ENCODE data around the gene MYOM1.
"Not testable (repeated sequence)": the region's sequence is repeated elsewhere in the genome, so short reads cannot be mapped to it uniquely, and the experiment has no call there.

MYOM1 gene

GRCh38 chr18:3058328-3059191 is 161.2 kb downstream of the MYOM1 start:
- DNase-seq (ENCODE audit: low read depth in 2 of 2), result no peak

- no peak for DNase-seq (ENCODE audit: low read depth in 2 of 2)
These were observed 162.2 kb downstream of the MYOM1 start for GRCh38 chr18:3057526-3057925.

- no peak for DNase-seq (ENCODE audit: low read depth in 2 of 2)
These were observed 163.5 kb downstream of the MYOM1 start for GRCh38 chr18:3056311-3056710.

GRCh38 chr18:3055816-3056215 is 164.0 kb downstream of the MYOM1 start:
- DNase-seq (ENCODE audit: low read depth in 2 of 2), result no peak

GRCh38 chr18:3055186-3055728 is 164.5 kb downstream of the MYOM1 start:
- DNase-seq (ENCODE audit: low read depth in 2 of 2), result no peak

DNA sequence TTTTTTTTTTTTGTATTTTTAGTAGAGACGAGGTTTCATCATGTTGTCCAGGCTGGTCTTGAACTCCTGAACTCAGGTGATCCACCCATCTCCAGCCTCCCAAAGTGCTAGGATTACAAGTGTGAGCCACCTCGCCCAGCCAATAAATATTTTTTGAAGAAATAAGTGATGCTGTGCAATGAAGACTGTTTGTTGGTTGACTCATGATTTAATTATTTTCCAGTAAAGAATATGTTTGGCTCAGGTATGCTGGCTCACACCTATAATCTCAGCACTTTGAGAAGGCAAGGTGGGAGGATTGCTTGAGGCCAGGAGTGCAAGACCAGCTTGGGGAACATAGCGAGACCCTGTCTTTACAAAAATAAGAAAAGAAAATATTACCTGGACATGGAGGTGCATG is 165.0 kb downstream of the MYOM1 start:
- DNase-seq (ENCODE audit: low read depth in 2 of 2), result no peak

GRCh38 chr18:3054214-3054613 is 165.6 kb downstream of the MYOM1 start:
- DNase-seq (ENCODE audit: low read depth in 2 of 2), result no peak

- no peak for DNase-seq (ENCODE audit: low read depth in 2 of 2)
These were observed 166.7 kb downstream of the MYOM1 start for GRCh38 chr18:3053081-3053480.

GRCh38 chr18:3052411-3052758 is 167.4 kb downstream of the MYOM1 start:
- no peak for DNase-seq (ENCODE audit: low read depth in 2 of 2)

DNA sequence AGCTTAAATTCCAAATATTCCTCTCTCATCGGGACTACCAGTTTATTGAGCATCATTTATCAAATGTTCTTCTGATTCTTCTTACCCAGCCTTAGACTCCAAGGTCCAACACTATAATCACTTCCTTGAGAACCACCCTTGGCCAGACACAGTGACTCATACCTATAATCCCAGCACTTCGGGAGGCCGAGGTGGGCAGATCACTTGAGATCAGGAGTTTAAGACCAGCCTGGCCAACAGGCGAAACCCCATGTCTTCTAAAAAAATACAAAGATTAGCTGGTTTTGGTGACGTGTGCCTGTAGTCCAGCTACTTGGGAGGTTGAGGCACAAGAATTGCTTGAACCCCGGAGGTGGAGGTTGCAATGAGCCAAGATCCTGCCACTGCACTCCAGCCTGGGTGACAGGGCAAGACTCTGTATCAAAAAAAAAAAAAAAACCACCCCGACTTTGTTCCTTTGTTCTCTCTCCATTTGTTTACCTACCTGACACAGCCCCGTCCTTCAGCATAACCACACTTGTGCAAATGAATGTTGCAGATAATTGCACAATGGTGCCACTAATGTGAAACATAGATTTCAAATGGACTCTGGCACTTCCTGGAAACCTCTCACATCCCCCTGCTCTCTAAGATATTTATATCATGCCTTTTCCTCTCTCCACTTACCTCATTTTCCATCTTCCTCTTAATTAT is 167.9 kb downstream of the MYOM1 start:
- DNase-seq (ENCODE audit: low read depth in 2 of 2), result no peak

DNA sequence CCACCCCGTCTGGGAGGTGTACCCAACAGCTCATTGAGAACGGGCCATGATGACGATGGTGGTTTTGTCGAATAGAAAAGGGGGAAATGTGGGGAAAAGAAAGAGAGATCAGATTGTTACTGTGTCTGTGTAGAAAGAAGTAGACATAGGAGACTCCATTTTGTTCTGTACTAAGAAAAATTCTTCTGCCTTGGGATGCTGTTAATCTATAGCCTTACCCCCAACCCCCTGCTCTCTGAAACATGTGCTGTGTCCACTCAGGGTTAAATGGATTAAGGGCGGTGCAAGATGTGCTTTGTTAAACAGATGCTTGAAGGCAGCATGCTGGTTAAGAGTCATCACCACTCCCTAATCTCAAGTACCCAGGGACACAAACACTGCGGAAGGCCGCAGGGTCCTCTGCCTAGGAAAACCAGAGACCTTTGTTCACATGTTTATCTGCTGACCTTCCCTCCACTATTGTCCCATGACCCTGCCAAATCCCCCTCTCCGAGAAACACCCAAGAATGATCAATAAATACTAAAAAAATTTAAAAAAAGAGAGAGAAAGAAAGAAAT is 169.8 kb downstream of the MYOM1 start:
- not testable (repeated sequence) for DNase-seq (ENCODE audit: low read depth in 2 of 2)

DNA sequence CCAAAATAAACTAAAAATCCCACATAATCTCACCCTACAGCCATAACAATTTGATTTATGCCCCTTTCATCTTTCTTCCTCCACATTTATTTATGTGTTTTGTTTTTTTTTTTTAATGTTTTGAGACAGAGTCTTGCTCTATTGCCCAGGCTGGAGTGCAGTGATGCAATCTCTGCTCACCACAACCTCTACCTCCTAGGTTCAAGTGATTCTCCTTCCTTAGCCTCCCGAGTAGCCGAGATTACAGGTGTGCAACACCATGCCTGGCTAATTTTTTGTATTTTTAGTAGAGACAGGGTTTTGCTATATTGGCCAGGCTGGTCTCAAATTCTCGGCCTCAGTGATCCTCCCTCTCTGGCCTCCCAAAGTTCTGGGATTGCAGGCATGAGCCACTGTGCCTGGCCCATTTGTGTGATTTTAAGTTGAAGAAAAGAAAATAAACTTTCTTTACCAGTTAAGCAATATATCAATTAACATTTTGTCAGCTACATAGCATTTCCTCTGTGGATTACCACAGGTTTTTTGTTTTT is 170.9 kb downstream of the MYOM1 start:
- no peak for DNase-seq (ENCODE audit: low read depth in 2 of 2)

GRCh38 chr18:3048121-3048520 is 171.6 kb downstream of the MYOM1 start:
- no peak for DNase-seq (ENCODE audit: low read depth in 2 of 2)

DNA sequence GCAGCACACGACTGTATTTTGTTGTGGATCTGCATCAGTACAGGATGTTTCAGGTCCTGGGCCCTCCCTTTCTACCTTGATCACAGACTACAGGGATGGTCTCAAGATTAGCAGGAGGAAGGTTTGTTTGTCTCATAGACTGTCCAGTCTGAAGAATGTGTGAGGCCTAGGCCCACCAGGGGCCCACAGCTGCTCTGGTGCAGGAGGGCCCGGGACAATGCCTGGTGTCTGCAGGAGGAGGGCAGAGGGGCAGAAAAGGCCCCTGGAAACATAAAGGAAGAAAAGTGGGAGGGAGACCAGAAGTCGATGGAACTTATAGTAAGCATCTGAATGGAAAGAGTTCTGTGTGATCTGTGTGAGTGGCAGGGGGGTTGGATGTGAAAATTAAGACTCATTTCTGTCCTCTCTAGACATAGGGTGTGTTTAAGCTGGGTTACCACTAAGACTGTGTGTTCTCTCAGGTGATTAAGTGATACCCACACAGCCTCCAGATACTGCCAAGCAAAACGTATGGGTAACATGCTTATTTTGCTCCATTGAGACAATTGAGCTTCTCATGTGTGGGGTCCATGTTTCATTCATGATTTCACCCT is 173.5 kb downstream of the MYOM1 start:
- no peak for DNase-seq (ENCODE audit: low read depth in 2 of 2)

DNA sequence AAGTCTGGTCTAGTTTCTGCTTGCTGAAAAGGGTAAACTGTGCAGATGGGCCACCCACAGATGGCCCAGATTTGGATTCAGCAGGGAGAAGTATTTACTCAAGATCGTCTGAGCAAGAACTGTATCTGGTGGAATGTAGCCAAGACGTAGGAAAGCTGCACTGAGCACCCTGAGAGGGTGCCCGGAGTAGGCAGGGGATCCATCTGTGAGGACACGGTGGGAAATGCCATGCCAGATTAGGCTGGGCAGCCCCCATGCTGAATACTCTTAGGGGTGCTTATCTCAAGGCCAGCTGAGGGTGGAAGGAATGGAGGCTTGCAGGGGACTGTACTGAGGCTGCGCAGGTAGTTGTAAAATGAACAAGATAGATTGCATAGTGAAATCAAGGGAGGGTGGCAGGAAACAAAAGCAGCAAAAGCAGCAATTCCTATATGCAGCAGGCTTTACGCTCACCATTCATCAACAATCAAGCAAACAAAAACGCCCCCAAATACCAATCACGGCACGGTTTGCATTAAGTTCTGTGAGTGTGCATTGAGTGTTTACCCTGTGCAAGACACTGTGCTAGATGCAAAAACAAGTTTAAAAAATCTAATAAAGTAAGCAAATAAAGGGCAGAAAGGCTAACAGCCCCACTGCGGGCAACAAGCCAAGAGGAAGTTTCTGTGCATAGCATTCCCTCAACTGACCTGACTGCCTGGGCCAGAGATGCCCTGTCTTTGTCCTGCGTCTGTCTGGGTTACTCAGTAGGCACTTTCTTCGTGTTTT is 174.7 kb downstream of the MYOM1 start:
- no peak for DNase-seq (ENCODE audit: low read depth in 2 of 2)

DNA sequence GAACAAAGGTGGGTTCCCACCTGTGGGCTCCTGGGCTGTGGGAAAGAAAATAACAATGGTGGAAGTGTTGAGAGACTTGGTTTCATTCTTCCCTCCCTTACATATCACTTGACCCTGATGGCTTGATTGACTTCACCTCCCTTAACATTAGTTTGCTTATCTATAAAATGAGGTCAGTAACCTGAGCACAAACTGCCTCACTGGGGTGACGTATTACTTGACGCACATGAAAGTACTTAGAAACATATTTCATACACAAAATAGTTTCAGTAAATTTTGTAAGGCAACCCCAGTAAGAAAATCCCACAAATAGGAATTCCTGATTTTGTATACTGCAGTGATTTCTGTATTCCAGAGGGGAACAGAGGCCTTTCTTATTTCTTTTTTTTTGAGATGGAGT is 177.4 kb downstream of the MYOM1 start:
- DNase-seq (ENCODE audit: low read depth in 2 of 2), result no peak

DNA sequence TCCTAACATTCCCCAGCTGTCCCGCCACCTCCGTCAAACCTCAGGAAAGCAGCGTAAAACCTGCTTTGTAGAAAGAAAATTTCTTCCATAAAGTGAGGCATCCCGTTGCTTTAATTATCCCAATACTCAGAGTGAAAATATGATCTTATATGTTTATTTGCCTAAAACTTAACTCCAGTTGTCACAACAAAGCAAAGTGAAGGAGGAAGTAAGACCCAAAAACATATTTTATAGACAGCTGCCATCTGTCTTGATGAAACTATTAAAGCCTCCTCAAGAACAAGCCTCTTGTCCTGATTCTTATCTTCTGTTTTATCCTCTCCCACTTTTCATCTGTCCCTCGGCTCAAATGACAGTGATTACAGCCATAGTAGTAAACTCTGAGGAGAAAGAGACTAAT is 177.9 kb downstream of the MYOM1 start:
- DNase-seq (ENCODE audit: low read depth in 2 of 2), result no peak

DNA sequence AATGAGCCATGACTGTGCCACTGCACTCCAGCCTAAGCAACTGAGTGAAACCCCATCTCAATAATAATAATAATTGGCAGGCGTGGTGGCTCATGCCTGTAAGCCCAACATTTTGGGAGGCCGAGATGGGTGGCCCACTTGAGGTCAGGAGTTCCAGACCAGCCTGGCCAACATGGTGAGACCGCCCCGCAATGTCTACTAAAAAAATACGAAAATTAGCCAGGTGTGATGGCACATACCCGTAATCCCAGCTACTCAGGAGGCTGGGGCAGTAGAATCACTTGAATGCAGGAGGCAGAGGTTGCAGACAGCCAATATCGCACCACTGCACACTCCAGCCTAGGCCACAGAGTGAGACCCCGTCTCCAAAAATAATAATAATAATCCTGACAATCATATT is 178.9 kb downstream of the MYOM1 start:
- DNase-seq (ENCODE audit: low read depth in 2 of 2), result no peak

- no peak for DNase-seq (ENCODE audit: low read depth in 2 of 2)
These were observed 179.6 kb downstream of the MYOM1 start for GRCh38 chr18:3040173-3040572.

DNA sequence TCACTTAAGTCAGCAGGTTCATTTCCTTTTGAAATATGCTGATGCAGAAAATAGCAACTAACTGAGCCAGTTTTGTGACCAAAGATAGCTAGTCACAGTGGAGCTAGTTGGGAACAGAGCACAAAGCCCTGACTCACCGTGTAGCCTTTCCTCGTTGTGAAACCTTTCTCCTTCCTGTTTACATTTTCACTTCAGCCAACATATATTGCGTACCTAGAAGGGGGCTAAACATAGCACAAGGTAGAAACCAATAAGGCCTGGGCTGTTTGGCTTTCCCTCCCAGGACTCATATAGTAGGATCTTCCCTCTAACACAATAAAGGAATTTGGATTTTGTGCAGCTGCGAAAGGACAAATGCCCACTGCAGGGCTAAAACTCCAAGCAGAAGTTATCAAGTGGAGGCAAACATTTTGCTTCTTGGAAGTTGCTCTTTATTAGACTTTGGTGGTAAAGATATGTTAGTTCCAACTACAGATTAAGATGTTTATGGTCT is 182.3 kb downstream of the MYOM1 start:
- no peak for DNase-seq (ENCODE audit: low read depth in 2 of 2)

DNA sequence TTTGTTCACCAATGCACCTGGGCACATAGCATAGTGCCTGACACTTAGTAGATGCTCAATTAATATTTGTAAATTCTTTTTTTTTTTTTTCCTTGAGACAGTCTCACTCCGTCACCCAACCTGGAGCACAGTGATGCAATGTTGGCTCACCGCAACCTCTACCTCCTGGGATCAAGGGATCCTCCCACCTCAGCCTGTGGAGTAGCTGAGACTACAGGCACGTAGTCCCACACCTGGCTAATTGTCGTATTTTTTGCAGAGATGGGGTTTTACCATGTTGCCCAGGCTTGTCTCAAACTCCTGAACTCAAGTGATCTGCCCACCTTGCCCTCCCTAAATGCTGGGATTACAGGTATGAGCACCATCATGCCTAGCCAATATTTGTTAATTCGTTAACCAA is 183.7 kb downstream of the MYOM1 start:
- DNase-seq (ENCODE audit: low read depth in 2 of 2), result no peak
